GM15510 (cell line): Measurements from ENCODE around the gene UCP2.

Experiments
- POLR2A ChIP-seq: IDR thresholded peaks from 3 replicates; pipeline ENCODE4 v1.6.1; 2011; ENCODE audit warnings: borderline replicate concordance; ENCODE audit not compliant: insufficient read length; ENCODE audit errors: extremely low read depth

Gene UCP2

GRCh38 chr11:74004046-74004695, 21.5 kb upstream of the UCP2 start:
- no peak for TF ChIP-seq POLR2A

GRCh38 chr11:74002832-74003231, 20.2 kb upstream of the UCP2 start:
- TF ChIP-seq POLR2A = no peak

GRCh38 chr11:74001822-74002286, 19.2 kb upstream of the UCP2 start:
- no peak for TF ChIP-seq POLR2A

- TF ChIP-seq POLR2A = no peak
Observed at GRCh38 chr11:74000307-74001133, 17.9 kb upstream of the UCP2 start.

GRCh38 chr11:73999581-74000306, 17.1 kb upstream of the UCP2 start:
- TF ChIP-seq POLR2A = no peak

GRCh38 chr11:73998846-73999575, 16.4 kb upstream of the UCP2 start:
- no peak for TF ChIP-seq POLR2A

- no peak for TF ChIP-seq POLR2A
Observed at GRCh38 chr11:73997120-73997770, 14.6 kb upstream of the UCP2 start.

GRCh38 chr11:73996161-73996747, 13.6 kb upstream of the UCP2 start:
- no peak for TF ChIP-seq POLR2A

- TF ChIP-seq POLR2A = no peak
Observed at GRCh38 chr11:73995731-73996130, 13.1 kb upstream of the UCP2 start.

GRCh38 chr11:73995247-73995646, 12.6 kb upstream of the UCP2 start:
- TF ChIP-seq POLR2A = no peak

- no peak for TF ChIP-seq POLR2A
Observed at GRCh38 chr11:73991471-73992006, 8.9 kb upstream of the UCP2 start.

GRCh38 chr11:73990730-73991129, 8.1 kb upstream of the UCP2 start:
- no peak for TF ChIP-seq POLR2A

GRCh38 chr11:73989156-73989555, 6.5 kb upstream of the UCP2 start:
- no peak for TF ChIP-seq POLR2A

- TF ChIP-seq POLR2A = no peak
Observed at GRCh38 chr11:73988227-73988626, 5.6 kb upstream of the UCP2 start.

GRCh38 chr11:73983741-73984538, 1.3 kb upstream of the UCP2 start:
- TF ChIP-seq POLR2A = no peak
